ENCODE data around the gene WNK3. TPM values are rescaled to one million over a fixed set of nuclear protein-coding genes. Genes with fewer than 3 reads are reported as not detected.

Gene WNK3
- total RNA-seq, 1 donor from 2014 or later = 18.5 TPM

- no peak for TF ChIP-seq CTCF (conservative IDR thresholded peaks at IDR 0.05)
- Mint-ChIP-seq H3K36me3 (no peaks in the 10 kb centered on the region), H3K27me3 (no peaks in the 10 kb centered on the region), H3K4me3 (no peak overlapping the region), H3K9me3 (no peaks in the 10 kb centered on the region), H3K4me1 (ENCODE audit: unreplicated experiment) (no peaks in the 10 kb centered on the region), H3K27ac (no peak overlapping the region)
- no peak for DNase-seq (ENCODE audit: extremely low spot score, unreplicated experiment)
Measured at GRCh38 chrX:54198262-54198661, 159.6 kb downstream of the WNK3 start.

- Mint-ChIP-seq H3K27me3 (no peaks in the 10 kb centered on the region), H3K27ac (no peak overlapping the region), H3K4me1 (ENCODE audit: unreplicated experiment) (no peaks in the 10 kb centered on the region), H3K9me3 (no peaks in the 10 kb centered on the region), H3K4me3 (no peak overlapping the region), H3K36me3 (peaks cover 4% of the 10 kb centered on the region)
- no peak for DNase-seq (ENCODE audit: extremely low spot score, unreplicated experiment)
- no peak for TF ChIP-seq CTCF (conservative IDR thresholded peaks at IDR 0.05)
Measured at GRCh38 chrX:54194982-54195588, 162.8 kb downstream of the WNK3 start.

- H3K27me3 Mint-ChIP-seq = no peaks in the 10 kb centered on the region
- H3K27ac Mint-ChIP-seq = peak overlapping the region; percentile 43
- no peak for TF ChIP-seq CTCF (conservative IDR thresholded peaks at IDR 0.05)
- no peaks in the 10 kb centered on the region for H3K4me1 Mint-ChIP-seq (ENCODE audit: unreplicated experiment)
- no peaks in the 10 kb centered on the region for H3K9me3 Mint-ChIP-seq
- peaks cover 4% of the 10 kb centered on the region for H3K36me3 Mint-ChIP-seq
- no peak for DNase-seq (ENCODE audit: extremely low spot score, unreplicated experiment)
- H3K4me3 Mint-ChIP-seq = no peak overlapping the region
Measured at GRCh38 chrX:54193085-54193821, 164.6 kb downstream of the WNK3 start.

GRCh38 chrX:54184474-54184873 lies 173.4 kb downstream of the WNK3 start:
- no peak for TF ChIP-seq CTCF (conservative IDR thresholded peaks at IDR 0.05)
- no peak overlapping the region for H3K4me3 Mint-ChIP-seq
- H3K9me3 Mint-ChIP-seq = peaks cover 3% of the 10 kb centered on the region
- H3K27me3 Mint-ChIP-seq = no peaks in the 10 kb centered on the region
- DNase-seq (ENCODE audit: extremely low spot score, unreplicated experiment) = no peak
- H3K27ac Mint-ChIP-seq = no peak overlapping the region
- H3K4me1 Mint-ChIP-seq (ENCODE audit: unreplicated experiment) = peaks cover 20% of the 10 kb centered on the region
- no peaks in the 10 kb centered on the region for H3K36me3 Mint-ChIP-seq

- peaks cover under 1% of the 10 kb centered on the region for H3K36me3 Mint-ChIP-seq
- H3K9me3 Mint-ChIP-seq = peaks cover 3% of the 10 kb centered on the region
- peak; percentile 14 for TF ChIP-seq CTCF (conservative IDR thresholded peaks at IDR 0.05)
- H3K4me1 Mint-ChIP-seq (ENCODE audit: unreplicated experiment) = peaks cover 26% of the 10 kb centered on the region
- H3K4me3 Mint-ChIP-seq = peak within 1 kb of the TSS; percentile 88
- DNase-seq (ENCODE audit: extremely low spot score, unreplicated experiment) = peak; percentile 68
- H3K27me3 Mint-ChIP-seq = no peaks in the 10 kb centered on the region
- H3K27ac Mint-ChIP-seq = peak within 1 kb of the TSS; percentile 83
Measured at GRCh38 chrX:54182864-54183613, 174.8 kb downstream of the WNK3 start, which contains the start of gene FAM120C. Gene FAM120C, minus strand, starts transcription at chrX:54183254. Its CDS starts 56 bp downstream, at chrX:54183198.

Measured in type B pancreatic cell (in vitro differentiated cells).